GM23338 (cell line): ENCODE measurements around the gene ACBD5. TPM values are rescaled to one million over a fixed set of nuclear protein-coding genes. Genes with fewer than 3 reads are reported as not detected.

Experiments
- ATAC-seq: fragments of 200-7000 bp; cut with Tn5 transposase; 3 replicates; pipeline ENCODE4 v1.9.1; 2020
- DNase-seq: peaks from one replicate; pipeline ENCODE4 v3.0.0-alpha.2; 2015; ENCODE audit warnings: low spot score
- H2AFZ ChIP-seq: fragments of 200-600 bp; sonication (generic); 2 replicates; pipeline ENCODE4 v1.8.0; 2016; ENCODE audit warnings: antibody characterized with exemption, mild to moderate bottlenecking, moderate library complexity
- H3F3A ChIP-seq: fragments of 200-600 bp; sonication (generic); replicated peaks from 2 replicates; pipeline ENCODE4 v1.8.0; 2017; ENCODE audit warnings: antibody characterized with exemption, mixed run types, low read depth
- H3K27ac ChIP-seq: fragments of 200-600 bp; sonication (generic); 2 replicates; pipeline ENCODE4 v1.6.1; 2016; ENCODE audit warnings: low read depth
- H3K27me3 ChIP-seq: fragments of 200-600 bp; sonication (generic); 2 replicates; pipeline ENCODE4 v1.8.0; 2016; ENCODE audit warnings: mild to moderate bottlenecking, mixed run types, moderate library complexity; ENCODE audit not compliant: insufficient read depth
- H3K36me3 ChIP-seq: fragments of 200-600 bp; sonication (generic); 2 replicates; pipeline ENCODE4 v1.8.0; 2016; ENCODE audit warnings: mild to moderate bottlenecking; ENCODE audit not compliant: insufficient read depth
- H3K4me1 ChIP-seq: fragments of 200-600 bp; sonication (generic); 2 replicates; pipeline ENCODE4 v1.8.0; 2016; ENCODE audit warnings: mild to moderate bottlenecking, moderate library complexity; ENCODE audit not compliant: insufficient read depth
- H3K4me2 ChIP-seq: fragments of 200-600 bp; sonication (generic); 2 replicates; pipeline ENCODE4 v1.7.1; 2017; ENCODE audit warnings: mixed run types
- H3K4me3 ChIP-seq: fragments of 200-600 bp; sonication (generic); 2 replicates; pipeline ENCODE4 v1.6.1; 2016; ENCODE audit warnings: mixed run types
- H3K79me2 ChIP-seq: fragments of 200-600 bp; sonication (generic); replicated peaks from 2 replicates; pipeline ENCODE4 v1.8.0; 2017; ENCODE audit warnings: mild to moderate bottlenecking; ENCODE audit not compliant: insufficient read depth
- H3K9me2 ChIP-seq: fragments of 200-600 bp; sonication (generic); 2 replicates; pipeline ENCODE4 v1.8.0; 2017; ENCODE audit not compliant: insufficient read depth
- H4K20me1 ChIP-seq: fragments of 200-600 bp; sonication (generic); replicated peaks from 2 replicates; pipeline ENCODE4 v1.8.0; 2017; ENCODE audit warnings: mild to moderate bottlenecking; ENCODE audit not compliant: insufficient read depth
- H3K27ac Mint-ChIP-seq: 2 replicates; pipeline ENCODE4 v1.8.0; 2020; ENCODE audit warnings: inconsistent platforms, mild to moderate bottlenecking, moderate library complexity, mixed read lengths
- H3K27me3 Mint-ChIP-seq: 3 replicates; pipeline ENCODE4 v1.8.0; 2022; ENCODE audit warnings: low read depth, mild to moderate bottlenecking, moderate library complexity, mixed read lengths, inconsistent platforms; ENCODE audit not compliant: insufficient read depth, poor library complexity
- H3K36me3 Mint-ChIP-seq: 3 replicates; pipeline ENCODE4 v1.8.0; 2021; ENCODE audit warnings: low read depth, mild to moderate bottlenecking, inconsistent platforms, moderate library complexity, mixed read lengths
- H3K4me1 Mint-ChIP-seq: 3 replicates; pipeline ENCODE4 v1.8.0; 2020; ENCODE audit warnings: mild to moderate bottlenecking, inconsistent platforms, mixed read lengths
- H3K4me3 Mint-ChIP-seq: 3 replicates; pipeline ENCODE4 v1.8.0; 2021; ENCODE audit warnings: moderate library complexity, mild to moderate bottlenecking, inconsistent platforms, mixed read lengths
- H3K9me3 Mint-ChIP-seq: 3 replicates; pipeline ENCODE4 v1.8.0; 2020; ENCODE audit warnings: moderate library complexity, mild to moderate bottlenecking, inconsistent platforms, mixed read lengths
- CREB1 ChIP-seq: fragments of 250-450 bp; sonication (Bioruptor Pico); IDR thresholded peaks from 2 replicates; pipeline ENCODE4 v1.5.0; 2020; ENCODE audit warnings: low read depth, mild to moderate bottlenecking, moderate library complexity
- EZH2 ChIP-seq: fragments of 200-600 bp; sonication (generic); IDR thresholded peaks from one replicate; pipeline ENCODE4 v1.8.0; 2017; ENCODE audit warnings: antibody characterized with exemption, mild to moderate bottlenecking, low read depth; ENCODE audit not compliant: unreplicated experiment
- EZH2phosphoT487 ChIP-seq: fragments of 200-600 bp; sonication (generic); IDR thresholded peaks from one replicate; pipeline ENCODE4 v1.8.1; 2018; ENCODE audit warnings: antibody characterized with exemption; ENCODE audit not compliant: unreplicated experiment
- JUNB ChIP-seq: IDR thresholded peaks from one replicate; pipeline ENCODE4 v1.6.1; 2016; ENCODE audit warnings: antibody characterized with exemption; ENCODE audit not compliant: unreplicated experiment
- NANOG ChIP-seq: IDR thresholded peaks from 2 replicates; pipeline ENCODE4 v1.6.1; 2016; ENCODE audit warnings: antibody characterized with exemption, borderline replicate concordance
- STAT1 ChIP-seq: IDR thresholded peaks from one replicate; pipeline ENCODE4 v1.6.1; 2016; ENCODE audit warnings: antibody characterized with exemption; ENCODE audit not compliant: unreplicated experiment
- ZNF331 ChIP-seq: fragments of 250-450 bp; sonication (Bioruptor Pico); IDR thresholded peaks from 2 replicates; pipeline ENCODE4 v1.5.0; 2020; ENCODE audit warnings: low read depth, mild to moderate bottlenecking, moderate library complexity
- polyA plus RNA-seq: library from polyadenylated mRNA; unstranded; fragments of >200 nt; fragmentation: Nextera tagmentation; extraction: Ambion mirVana; gene quantifications from 2 replicates; pipeline ENCODE4 v1.2.1, GENCODE V29; 2016
- total RNA-seq: library from RNA; depleted of rRNA; stranded (reverse); fragments of >200 nt; shearing (Covaris generic); gene quantifications from 2 replicates; pipeline ENCODE4 v1.2.3, GENCODE V29; 2014
- TF ChIP-seq, protein P1 (sequence below): fragments of 250-450 bp; sonication (Bioruptor Pico); IDR thresholded peaks from 2 replicates; pipeline ENCODE4 v1.5.0; 2020; ENCODE audit warnings: mild to moderate bottlenecking, moderate library complexity
- TF ChIP-seq, protein P2 (sequence below): IDR thresholded peaks from 2 replicates; pipeline ENCODE4 v1.6.1; 2016; ENCODE audit warnings: antibody characterized with exemption
- TF ChIP-seq, protein P3 (sequence below): IDR thresholded peaks from one replicate; pipeline ENCODE4 v1.6.1; 2018; ENCODE audit warnings: antibody characterized with exemption; ENCODE audit not compliant: unreplicated experiment
- TF ChIP-seq, protein P4 (sequence below), 2 experiments: fragments of 200-600 bp in 1 of 2; sonication (generic) in 1 of 2; conservative IDR thresholded peaks; 2 replicates each; pipeline versions ENCODE4 v1.5.1 to v1.6.1; 2016 to 2017; ENCODE audit warnings: antibody characterized with exemption in 2 of 2, low read depth in 2 of 2, mild to moderate bottlenecking in 2 of 2, moderate library complexity in 1 of 2

Gene ACBD5
- total and polyA plus RNA-seq, 2 experiments from 2014 or later: 9.8 to 10.1 TPM

GRCh38 chr10:27248215-27248614, 7.6 kb upstream of the ACBD5 start (continued):
- TF ChIP-seq, protein P1, sequence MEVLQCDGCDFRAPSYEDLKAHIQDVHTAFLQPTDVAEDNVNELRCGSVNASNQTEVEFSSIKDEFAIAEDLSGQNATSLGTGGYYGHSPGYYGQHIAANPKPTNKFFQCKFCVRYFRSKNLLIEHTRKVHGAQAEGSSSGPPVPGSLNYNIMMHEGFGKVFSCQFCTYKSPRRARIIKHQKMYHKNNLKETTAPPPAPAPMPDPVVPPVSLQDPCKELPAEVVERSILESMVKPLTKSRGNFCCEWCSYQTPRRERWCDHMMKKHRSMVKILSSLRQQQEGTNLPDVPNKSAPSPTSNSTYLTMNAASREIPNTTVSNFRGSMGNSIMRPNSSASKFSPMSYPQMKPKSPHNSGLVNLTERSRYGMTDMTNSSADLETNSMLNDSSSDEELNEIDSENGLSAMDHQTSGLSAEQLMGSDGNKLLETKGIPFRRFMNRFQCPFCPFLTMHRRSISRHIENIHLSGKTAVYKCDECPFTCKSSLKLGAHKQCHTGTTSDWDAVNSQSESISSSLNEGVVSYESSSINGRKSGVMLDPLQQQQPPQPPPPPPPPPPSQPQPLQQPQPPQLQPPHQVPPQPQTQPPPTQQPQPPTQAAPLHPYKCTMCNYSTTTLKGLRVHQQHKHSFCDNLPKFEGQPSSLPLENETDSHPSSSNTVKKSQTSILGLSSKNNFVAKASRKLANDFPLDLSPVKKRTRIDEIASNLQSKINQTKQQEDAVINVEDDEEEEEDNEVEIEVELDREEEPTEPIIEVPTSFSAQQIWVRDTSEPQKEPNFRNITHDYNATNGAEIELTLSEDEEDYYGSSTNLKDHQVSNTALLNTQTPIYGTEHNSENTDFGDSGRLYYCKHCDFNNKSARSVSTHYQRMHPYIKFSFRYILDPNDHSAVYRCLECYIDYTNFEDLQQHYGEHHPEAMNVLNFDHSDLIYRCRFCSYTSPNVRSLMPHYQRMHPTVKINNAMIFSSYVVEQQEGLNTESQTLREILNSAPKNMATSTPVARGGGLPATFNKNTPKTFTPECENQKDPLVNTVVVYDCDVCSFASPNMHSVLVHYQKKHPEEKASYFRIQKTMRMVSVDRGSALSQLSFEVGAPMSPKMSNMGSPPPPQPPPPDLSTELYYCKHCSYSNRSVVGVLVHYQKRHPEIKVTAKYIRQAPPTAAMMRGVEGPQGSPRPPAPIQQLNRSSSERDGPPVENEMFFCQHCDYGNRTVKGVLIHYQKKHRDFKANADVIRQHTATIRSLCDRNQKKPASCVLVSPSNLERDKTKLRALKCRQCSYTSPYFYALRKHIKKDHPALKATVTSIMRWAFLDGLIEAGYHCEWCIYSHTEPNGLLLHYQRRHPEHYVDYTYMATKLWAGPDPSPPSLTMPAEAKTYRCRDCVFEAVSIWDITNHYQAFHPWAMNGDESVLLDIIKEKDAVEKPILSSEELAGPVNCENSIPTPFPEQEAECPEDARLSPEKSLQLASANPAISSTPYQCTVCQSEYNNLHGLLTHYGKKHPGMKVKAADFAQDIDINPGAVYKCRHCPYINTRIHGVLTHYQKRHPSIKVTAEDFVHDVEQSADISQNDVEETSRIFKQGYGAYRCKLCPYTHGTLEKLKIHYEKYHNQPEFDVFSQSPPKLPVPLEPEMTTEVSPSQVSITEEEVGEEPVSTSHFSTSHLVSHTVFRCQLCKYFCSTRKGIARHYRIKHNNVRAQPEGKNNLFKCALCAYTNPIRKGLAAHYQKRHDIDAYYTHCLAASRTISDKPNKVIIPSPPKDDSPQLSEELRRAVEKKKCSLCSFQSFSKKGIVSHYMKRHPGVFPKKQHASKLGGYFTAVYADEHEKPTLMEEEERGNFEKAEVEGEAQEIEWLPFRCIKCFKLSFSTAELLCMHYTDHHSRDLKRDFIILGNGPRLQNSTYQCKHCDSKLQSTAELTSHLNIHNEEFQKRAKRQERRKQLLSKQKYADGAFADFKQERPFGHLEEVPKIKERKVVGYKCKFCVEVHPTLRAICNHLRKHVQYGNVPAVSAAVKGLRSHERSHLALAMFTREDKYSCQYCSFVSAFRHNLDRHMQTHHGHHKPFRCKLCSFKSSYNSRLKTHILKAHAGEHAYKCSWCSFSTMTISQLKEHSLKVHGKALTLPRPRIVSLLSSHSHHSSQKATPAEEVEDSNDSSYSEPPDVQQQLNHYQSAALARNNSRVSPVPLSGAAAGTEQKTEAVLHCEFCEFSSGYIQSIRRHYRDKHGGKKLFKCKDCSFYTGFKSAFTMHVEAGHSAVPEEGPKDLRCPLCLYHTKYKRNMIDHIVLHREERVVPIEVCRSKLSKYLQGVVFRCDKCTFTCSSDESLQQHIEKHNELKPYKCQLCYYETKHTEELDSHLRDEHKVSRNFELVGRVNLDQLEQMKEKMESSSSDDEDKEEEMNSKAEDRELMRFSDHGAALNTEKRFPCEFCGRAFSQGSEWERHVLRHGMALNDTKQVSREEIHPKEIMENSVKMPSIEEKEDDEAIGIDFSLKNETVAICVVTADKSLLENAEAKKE (CRISPR knock-in tag): no peak
- TF ChIP-seq, protein P2, sequence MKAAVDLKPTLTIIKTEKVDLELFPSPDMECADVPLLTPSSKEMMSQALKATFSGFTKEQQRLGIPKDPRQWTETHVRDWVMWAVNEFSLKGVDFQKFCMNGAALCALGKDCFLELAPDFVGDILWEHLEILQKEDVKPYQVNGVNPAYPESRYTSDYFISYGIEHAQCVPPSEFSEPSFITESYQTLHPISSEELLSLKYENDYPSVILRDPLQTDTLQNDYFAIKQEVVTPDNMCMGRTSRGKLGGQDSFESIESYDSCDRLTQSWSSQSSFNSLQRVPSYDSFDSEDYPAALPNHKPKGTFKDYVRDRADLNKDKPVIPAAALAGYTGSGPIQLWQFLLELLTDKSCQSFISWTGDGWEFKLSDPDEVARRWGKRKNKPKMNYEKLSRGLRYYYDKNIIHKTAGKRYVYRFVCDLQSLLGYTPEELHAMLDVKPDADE: no peak
- TF ChIP-seq EZH2phosphoT487 (no peak), ZNF331 (no peak), JUNB (no peak)

GRCh38 chr10:27247441-27247840, 6.8 kb upstream of the ACBD5 start:
- Mint-ChIP-seq H3K9me3 (peaks cover 12% of the 10 kb centered on the region), H3K27ac (no peak overlapping the region), H3K4me3 (no peak overlapping the region), H3K27me3 (peaks cover 7% of the 10 kb centered on the region), H3K36me3 (peaks cover 19% of the 10 kb centered on the region; the same call in 2 of the 3 replicates), H3K4me1 (peaks cover 25% of the 10 kb centered on the region)
- no peaks in the 10 kb centered on the region; the same call in 1 of the 2 replicates for H3K36me3 ChIP-seq
- no peak overlapping the region for H3K27ac ChIP-seq
- no peak overlapping the region for H3K4me2 ChIP-seq
- no peaks in the 10 kb centered on the region for H3K27me3 ChIP-seq
- no peaks in the 10 kb centered on the region; the same call in none of the 2 replicates for H3K9me2 ChIP-seq
- no peaks in the 10 kb centered on the region for H4K20me1 ChIP-seq
- H2AFZ ChIP-seq: no peak overlapping the region
- no peaks in the 10 kb centered on the region for H3K79me2 ChIP-seq
- DNase-seq: no peak
- peaks cover 6% of the 10 kb centered on the region; the same call in 1 of the 2 replicates for H3F3A ChIP-seq
- no peak for ATAC-seq
- H3K4me1 ChIP-seq: peaks cover 7% of the 10 kb centered on the region; the same call in 1 of the 2 replicates
- no peak overlapping the region for H3K4me3 ChIP-seq
- TF ChIP-seq EZH2 (no peak), STAT1 (no peak), CREB1 (CRISPR knock-in tag) (no peak), NANOG (no peak), ZNF331 (no peak), JUNB (no peak)
- TF ChIP-seq, protein P3, sequence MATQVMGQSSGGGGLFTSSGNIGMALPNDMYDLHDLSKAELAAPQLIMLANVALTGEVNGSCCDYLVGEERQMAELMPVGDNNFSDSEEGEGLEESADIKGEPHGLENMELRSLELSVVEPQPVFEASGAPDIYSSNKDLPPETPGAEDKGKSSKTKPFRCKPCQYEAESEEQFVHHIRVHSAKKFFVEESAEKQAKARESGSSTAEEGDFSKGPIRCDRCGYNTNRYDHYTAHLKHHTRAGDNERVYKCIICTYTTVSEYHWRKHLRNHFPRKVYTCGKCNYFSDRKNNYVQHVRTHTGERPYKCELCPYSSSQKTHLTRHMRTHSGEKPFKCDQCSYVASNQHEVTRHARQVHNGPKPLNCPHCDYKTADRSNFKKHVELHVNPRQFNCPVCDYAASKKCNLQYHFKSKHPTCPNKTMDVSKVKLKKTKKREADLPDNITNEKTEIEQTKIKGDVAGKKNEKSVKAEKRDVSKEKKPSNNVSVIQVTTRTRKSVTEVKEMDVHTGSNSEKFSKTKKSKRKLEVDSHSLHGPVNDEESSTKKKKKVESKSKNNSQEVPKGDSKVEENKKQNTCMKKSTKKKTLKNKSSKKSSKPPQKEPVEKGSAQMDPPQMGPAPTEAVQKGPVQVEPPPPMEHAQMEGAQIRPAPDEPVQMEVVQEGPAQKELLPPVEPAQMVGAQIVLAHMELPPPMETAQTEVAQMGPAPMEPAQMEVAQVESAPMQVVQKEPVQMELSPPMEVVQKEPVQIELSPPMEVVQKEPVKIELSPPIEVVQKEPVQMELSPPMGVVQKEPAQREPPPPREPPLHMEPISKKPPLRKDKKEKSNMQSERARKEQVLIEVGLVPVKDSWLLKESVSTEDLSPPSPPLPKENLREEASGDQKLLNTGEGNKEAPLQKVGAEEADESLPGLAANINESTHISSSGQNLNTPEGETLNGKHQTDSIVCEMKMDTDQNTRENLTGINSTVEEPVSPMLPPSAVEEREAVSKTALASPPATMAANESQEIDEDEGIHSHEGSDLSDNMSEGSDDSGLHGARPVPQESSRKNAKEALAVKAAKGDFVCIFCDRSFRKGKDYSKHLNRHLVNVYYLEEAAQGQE: no peak
- TF ChIP-seq, protein P4, sequence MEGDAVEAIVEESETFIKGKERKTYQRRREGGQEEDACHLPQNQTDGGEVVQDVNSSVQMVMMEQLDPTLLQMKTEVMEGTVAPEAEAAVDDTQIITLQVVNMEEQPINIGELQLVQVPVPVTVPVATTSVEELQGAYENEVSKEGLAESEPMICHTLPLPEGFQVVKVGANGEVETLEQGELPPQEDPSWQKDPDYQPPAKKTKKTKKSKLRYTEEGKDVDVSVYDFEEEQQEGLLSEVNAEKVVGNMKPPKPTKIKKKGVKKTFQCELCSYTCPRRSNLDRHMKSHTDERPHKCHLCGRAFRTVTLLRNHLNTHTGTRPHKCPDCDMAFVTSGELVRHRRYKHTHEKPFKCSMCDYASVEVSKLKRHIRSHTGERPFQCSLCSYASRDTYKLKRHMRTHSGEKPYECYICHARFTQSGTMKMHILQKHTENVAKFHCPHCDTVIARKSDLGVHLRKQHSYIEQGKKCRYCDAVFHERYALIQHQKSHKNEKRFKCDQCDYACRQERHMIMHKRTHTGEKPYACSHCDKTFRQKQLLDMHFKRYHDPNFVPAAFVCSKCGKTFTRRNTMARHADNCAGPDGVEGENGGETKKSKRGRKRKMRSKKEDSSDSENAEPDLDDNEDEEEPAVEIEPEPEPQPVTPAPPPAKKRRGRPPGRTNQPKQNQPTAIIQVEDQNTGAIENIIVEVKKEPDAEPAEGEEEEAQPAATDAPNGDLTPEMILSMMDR (conservative IDR thresholded peaks at IDR 0.05; ENCODE audit: low read depth in 2 of 2): no peak
